GM12878 (cell line): ENCODE data around the gene DDX23. TPM values are rescaled to one million over a fixed set of nuclear protein-coding genes. Genes with fewer than 3 reads are reported as not detected.
"Not testable (repeated sequence)": the region's sequence is repeated elsewhere in the genome, so short reads cannot be mapped to it uniquely, and the experiment has no call there.

Source experiments
- ATAC-seq: fragments of 200-7000 bp; cut with Tn5 transposase; 3 replicates; pipeline ENCODE4 v1.9.1; 2020; ENCODE audit warnings: mild to moderate bottlenecking, moderate library complexity
- BruUV-seq: library from RNA; stranded (reverse); fragments of 400-500 nt; replicated peaks from 2 replicates; lab custom pipeline; 2021; lab: Mats Ljungman, UMichigan
- CTCF ChIA-PET: fragments of 300-600 bp; sonication (Branson Sonifier 250); formaldehyde crosslinking; extraction: SDS; loops from one replicate; lab custom pipeline; 2021; ENCODE audit warnings: inconsistent platforms; lab: Yijun Ruan, JAX
- POLR2A ChIA-PET: fragments of 350-600 bp; formaldehyde crosslinking; extraction: SDS; loops from one replicate; lab custom pipeline; 2021; ENCODE audit warnings: inconsistent platforms; lab: Charles Lee
- RAD21 ChIA-PET: fragments of 300-600 bp; sonication (Branson Sonifier 250); formaldehyde crosslinking; loops from one replicate; lab custom pipeline; 2023; ENCODE audit warnings: antibody characterized with exemption; ENCODE audit not compliant: unreplicated experiment; lab: Charles Lee
- SMC1A ChIA-PET: fragments of 300-600 bp; sonication (Branson Sonifier 250); formaldehyde crosslinking; loops from one replicate; lab custom pipeline; 2023; ENCODE audit not compliant: unreplicated experiment, uncharacterized antibody; lab: Charles Lee
- DNase-seq: peaks from one replicate; pipeline ENCODE4 v3.0.0-alpha.2; 2011; ENCODE audit warnings: low read depth, low spot score
- FAIRE-seq: peaks from 3 replicates; lab custom pipeline; 2011; peaks lifted over from hg19 to GRCh38; lab: Jason Lieb, UNC
- H2AFZ ChIP-seq: 2 replicates; pipeline ENCODE4 v1.6.0; 2011; ENCODE audit warnings: low read depth, low read length, control low read depth; ENCODE audit not compliant: control insufficient read depth
- H3K27ac ChIP-seq: 2 replicates; pipeline ENCODE4 v1.5.1; 2011; ENCODE audit warnings: control low read depth; ENCODE audit not compliant: control insufficient read depth, insufficient read depth
- H3K27me3 ChIP-seq, 2 experiments: replicated peaks in 1 of 2; 2 replicates each; pipeline versions ENCODE4 v1.6.0 to v1.6.1; 2011; ENCODE audit warnings: low read length in 1 of 2; ENCODE audit not compliant: control insufficient read depth in 2 of 2, insufficient read depth in 2 of 2
- H3K36me3 ChIP-seq, 2 experiments: 2 replicates each; pipeline ENCODE4 v1.5.1; 2011; ENCODE audit warnings: low read length in 1 of 2; ENCODE audit not compliant: control insufficient read depth in 2 of 2, insufficient read depth in 2 of 2
- H3K4me1 ChIP-seq: 2 replicates; pipeline ENCODE4 v1.6.1; 2011; ENCODE audit warnings: mild to moderate bottlenecking, low read length, moderate library complexity, mixed read lengths; ENCODE audit not compliant: control insufficient read depth, insufficient read depth
- H3K4me2 ChIP-seq: 2 replicates; pipeline ENCODE4 v1.6.0; 2011; ENCODE audit warnings: control low read depth; ENCODE audit not compliant: control insufficient read depth, insufficient read depth
- H3K4me3 ChIP-seq: fragments of 200-600 bp; sonication (generic); 2 replicates; pipeline ENCODE4 v1.5.1; 2016
- H3K79me2 ChIP-seq: 2 replicates; pipeline ENCODE4 v1.6.0; 2011; ENCODE audit warnings: low read length; ENCODE audit not compliant: control insufficient read depth, insufficient read depth
- H3K9ac ChIP-seq: 2 replicates; pipeline ENCODE4 v1.8.0; 2011; ENCODE audit warnings: low read length, control low read depth, mixed read lengths; ENCODE audit not compliant: control insufficient read depth, insufficient read depth
- H3K9me3 ChIP-seq: replicated peaks from 3 replicates; pipeline ENCODE4 v1.5.1; 2011; ENCODE audit warnings: mild to moderate bottlenecking, low read length; ENCODE audit not compliant: control insufficient read depth, insufficient read depth
- H4K20me1 ChIP-seq: 2 replicates; pipeline ENCODE4 v1.6.0; 2011; ENCODE audit not compliant: control insufficient read depth, insufficient read depth
- BACH1 ChIP-seq: fragments of 450-650 bp; IDR thresholded peaks from 2 replicates; pipeline ENCODE4 v1.6.1; 2017; ENCODE audit warnings: mild to moderate bottlenecking, borderline replicate concordance
- IRF5 ChIP-seq: fragments of 450-650 bp; IDR thresholded peaks from 2 replicates; pipeline ENCODE4 v1.6.1; 2017; ENCODE audit warnings: borderline replicate concordance
- MAX ChIP-seq: IDR thresholded peaks from 2 replicates; pipeline ENCODE4 v1.6.1; 2012; ENCODE audit warnings: low read depth, low read length, improper control_type of control experiment
- PAX8 ChIP-seq: fragments of 450-650 bp; IDR thresholded peaks from 2 replicates; pipeline ENCODE4 v1.6.1; 2017; ENCODE audit warnings: mild to moderate bottlenecking, moderate library complexity
- POLR2AphosphoS2 ChIP-seq: IDR thresholded peaks from 2 replicates; pipeline ENCODE4 v1.6.1; 2011; ENCODE audit warnings: low read depth, mild to moderate bottlenecking, low read length, improper control_type of control experiment, moderate library complexity
- SPI1 ChIP-seq: IDR thresholded peaks from 2 replicates; pipeline ENCODE4 v1.6.1; 2011; ENCODE audit warnings: low read depth, mild to moderate bottlenecking, low read length, moderate library complexity, borderline replicate concordance; ENCODE audit not compliant: insufficient read depth
- STAT3 ChIP-seq: IDR thresholded peaks from 2 replicates; pipeline ENCODE4 v1.6.1; 2011; ENCODE audit warnings: low read depth, low read length, improper control_type of control experiment
- ZBTB40 ChIP-seq: fragments of 450-650 bp; IDR thresholded peaks from 2 replicates; pipeline ENCODE4 v1.6.1; 2016; ENCODE audit warnings: mild to moderate bottlenecking, moderate library complexity, borderline replicate concordance
- ZNF274 ChIP-seq: IDR thresholded peaks from one replicate; pipeline ENCODE4 v1.8.0; 2011; ENCODE audit not compliant: insufficient read length, insufficient read depth
- ZZZ3 ChIP-seq: IDR thresholded peaks from 2 replicates; pipeline ENCODE4 v1.6.1; 2011; ENCODE audit warnings: low read depth; ENCODE audit not compliant: control insufficient read depth, insufficient read length
- WGBS: methylation state at CpG from one replicate; pipeline ENCODE4 v1.1.6; 2016; ENCODE audit warnings: low lambda C conversion rate; ENCODE audit not compliant: insufficient replicate concordance, insufficient coverage; ENCODE audit errors: missing lambda C conversion rate; 5-methylcytosine and 5-hydroxymethylcytosine counted together
- in situ Hi-C: fragments of 300-500 bp; cut with MboI; formaldehyde crosslinking; loops from 9 replicates; pipeline ENCODE4 v1.14.3; 2018; ENCODE audit warnings: mixed read lengths
- intact Hi-C: fragments of 100-400 bp; cut with micrococcal nuclease; formaldehyde crosslinking; loops from one replicate; pipeline ENCODE4 v1.14.2; 2022; ENCODE audit not compliant: unreplicated experiment
- polyA plus RNA-seq, 11 experiments: library from polyadenylated mRNA; depleted of rRNA in 4 of 11; unstranded in 6 of 11; stranded (reverse) in 5 of 11; fragments of >200 nt; fragmentation: Nextera tagmentation in 4 of 11; fragmentation: Illumina TruSeq in 1 of 11; extraction: Ambion mirVana in 4 of 11; extraction: Trizol in 1 of 11; gene quantifications; 1 replicate in 1 of 11; 2 replicates in 10 of 11; pipeline versions ENCODE4 v1.2.1 to v1.2.3, GENCODE V29; 2011 to 2016; ENCODE audit warnings: inconsistent platforms in 2 of 11, missing spikeins in 2 of 11, low read depth in 1 of 11
- total RNA-seq, 4 experiments: library from RNA; depleted of rRNA in 3 of 4; stranded (reverse); fragments of >200 nt in 3 of 4; fragmentation: Illumina TruSeq in 1 of 4; extraction: Trizol in 1 of 4; gene quantifications; 2 replicates each; pipeline versions ENCODE4 v1.2.1 to v1.2.3, GENCODE V29; 2013 to 2021

The DDX23 gene
- total and polyA plus RNA-seq, 10 of the 15 experiments (the other 5 are each of a cell fraction or from before 2014, with no cell fraction given), result 25.8 to 107 (median 77.4) TPM

DNA sequence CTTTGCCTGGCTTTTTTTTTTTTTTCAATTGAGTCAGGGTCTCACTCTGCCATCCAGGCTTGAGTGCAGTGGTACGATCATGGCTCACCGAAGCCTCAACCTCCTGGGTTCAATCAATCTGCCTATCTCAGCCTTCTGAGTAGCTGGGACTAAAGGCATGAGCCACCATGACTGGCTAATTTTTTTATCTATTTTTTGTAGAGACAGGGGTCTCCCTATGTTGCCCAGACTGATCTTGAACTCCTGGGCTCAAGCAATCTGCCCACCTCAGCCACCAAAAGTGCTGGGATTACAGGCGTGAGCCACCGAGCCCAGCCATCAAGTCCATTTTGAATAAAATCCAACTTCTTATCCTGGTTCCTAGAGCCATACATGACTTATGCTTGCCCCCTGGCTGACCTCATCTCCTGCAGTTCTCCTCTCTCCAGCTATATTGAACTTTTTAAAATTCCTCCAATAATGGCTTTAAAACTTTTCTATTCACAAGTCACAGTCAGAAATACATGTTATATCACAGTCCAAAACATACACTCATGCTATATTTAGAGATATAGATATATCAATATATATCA is 24.1 kb upstream of the DDX23 start:
- H3K4me3 ChIP-seq, result no peak overlapping the region
- no peaks in the 10 kb centered on the region for H3K9me3 ChIP-seq
- SMC1A ChIA-PET, result no interaction called here
- peaks cover 2 to 6% of the 10 kb centered on the region in 2 experiments; a peak in 2 of 4 replicates for H3K27me3 ChIP-seq
- POLR2A ChIA-PET, result interaction anchor here (1.1 to 1.3 kb wide), 2 partner anchors 10 to 392 kb away, joined by 3 read pairs; partner anchors contain the start of gene RND1
- no TSS peak for BruUV-seq
- RAD21 ChIA-PET, result interaction anchor here (1.1 kb wide), 1 partner anchor 23 kb away, joined by 3 read pairs; no protein-coding TSS in a partner anchor
- no peak overlapping the region for H3K27ac ChIP-seq
- CTCF ChIA-PET, result interaction anchor here (0.7 to 1.0 kb wide), 2 partner anchors 11 to 15 kb away, joined by 3 read pairs; no protein-coding TSS in a partner anchor
- no peak for TF ChIP-seq BACH1
- TF ChIP-seq MAX, result no peak
- no peak for TF ChIP-seq STAT3
- no peak for TF ChIP-seq ZBTB40
- no peak for TF ChIP-seq PAX8
- no peak for TF ChIP-seq IRF5
- TF ChIP-seq POLR2AphosphoS2, result no peak
- TF ChIP-seq ZNF274, result no peak
- no peak for TF ChIP-seq ZZZ3
- TF ChIP-seq SPI1, result no peak
- TF ChIP-seq, all 136 proteins: peak for 0
- Histone ChIP-seq H3K79me2 (no peaks in the 10 kb centered on the region), H2AFZ (no peak overlapping the region), H3K4me1 (no peaks in the 10 kb centered on the region), H3K9ac (no peak overlapping the region), H4K20me1 (no peaks in the 10 kb centered on the region), H3K4me2 (no peak overlapping the region), H3K36me3 (no peaks in the 10 kb centered on the region)
- intact Hi-C loops (loop anchor here (5.0 kb wide), 1 partner anchor 724 kb away; no protein-coding TSS in a partner anchor), in situ Hi-C loops (no loop called here)
- ATAC-seq (no peak), FAIRE-seq (no peak), DNase-seq (no peak)
- WGBS, result 34% methylated on average over 4 of the region's 4 CpGs

GRCh38 chr12:48873534-48873933 is 21.6 kb upstream of the DDX23 start:
- H3K4me3 ChIP-seq, ATAC-seq, H4K20me1 ChIP-seq, DNase-seq, H2AFZ ChIP-seq, H3K4me2 ChIP-seq, FAIRE-seq, H3K36me3 ChIP-seq, intact Hi-C loops, H3K79me2 ChIP-seq, H3K27ac ChIP-seq, H3K9me3 ChIP-seq, BruUV-seq, H3K4me1 ChIP-seq, H3K27me3 ChIP-seq, H3K9ac ChIP-seq, in situ Hi-C loops: not testable (repeated sequence)
- CTCF ChIA-PET, result interaction anchor here (0.8 to 3.5 kb wide), 3 partner anchors 20 to 79 kb away, joined by 4 to 24 read pairs (median 9); partner anchors contain the start of gene DDX23
- POLR2A ChIA-PET, result interaction anchor here (0.6 to 2.2 kb wide), 3 partner anchors 8 to 258 kb away, joined by 3 to 8 read pairs (median 4); partner anchors contain the start of genes RND1 and TUBA1B
- SMC1A ChIA-PET, result interaction anchor here (1.8 kb wide), 1 partner anchor 21 kb away, joined by 7 read pairs; the partner anchor contains the start of gene DDX23
- RAD21 ChIA-PET, result interaction anchor here (2.5 kb wide), 1 partner anchor 21 kb away, joined by 6 read pairs; the partner anchor contains the start of gene DDX23
- 65% methylated on average over 8 of the region's 8 CpGs for WGBS
